ENCODE measurements around the gene MBLAC1. TPM values are rescaled to one million over a fixed set of nuclear protein-coding genes. Genes with fewer than 3 reads are reported as not detected.

The MBLAC1 gene
- total and polyA plus RNA-seq, 10 of the 15 experiments (the other 5 are each of a cell fraction or from before 2014, with no cell fraction given): 0.24 to 3.2 (median 1.8) TPM; not detected in 1

GRCh38 chr7:100163006-100163531 lies 36.3 kb downstream of the MBLAC1 start:
- Histone ChIP-seq H3K9ac (ENCODE audit: control insufficient read depth, insufficient read depth, low read length) (no peak overlapping the region), H2AFZ (ENCODE audit: control insufficient read depth, low read depth, low read length) (no peak overlapping the region), H3K79me2 (ENCODE audit: control insufficient read depth, insufficient read depth, low read length) (peaks cover 7% of the 10 kb centered on the region), H3K27ac (ENCODE audit: control insufficient read depth, insufficient read depth) (no peak overlapping the region), H3K4me3 (no peak overlapping the region), H3K27me3 (replicated peaks in 1 of 2; ENCODE audit: control insufficient read depth in 2 of 2, insufficient read depth in 2 of 2, low read length in 1 of 2) (peaks cover 0 to 5% of the 10 kb centered on the region in 2 experiments; a peak in 2 of 4 replicates), H3K36me3 (ENCODE audit: control insufficient read depth in 2 of 2, insufficient read depth in 2 of 2, low read length in 1 of 2) (no peaks in the 10 kb centered on the region), H3K9me3 (replicated peaks; ENCODE audit: control insufficient read depth, insufficient read depth, low read length) (no peaks in the 10 kb centered on the region), H4K20me1 (ENCODE audit: control insufficient read depth, insufficient read depth) (no peaks in the 10 kb centered on the region), H3K4me2 (ENCODE audit: control insufficient read depth, insufficient read depth) (no peak overlapping the region), H3K4me1 (ENCODE audit: control insufficient read depth, insufficient read depth, low read length) (peaks cover 15% of the 10 kb centered on the region)
- SMC1A ChIA-PET (ENCODE audit: uncharacterized antibody, unreplicated experiment): interaction anchor here (0.7 kb wide), 1 partner anchor 250 kb away, joined by 4 read pairs; no protein-coding TSS in a partner anchor
- CTCF ChIA-PET: interaction anchor here (0.7 to 0.9 kb wide), 2 partner anchors 17 to 30 kb away, joined by 3 read pairs; no protein-coding TSS in a partner anchor
- intact Hi-C loops (cut with micrococcal nuclease; ENCODE audit: unreplicated experiment): no loop called here
- RAD21 ChIA-PET (ENCODE audit: unreplicated experiment): interaction anchor here (0.8 to 1.2 kb wide), 2 partner anchors 30 to 34 kb away, joined by 4 to 6 read pairs; no protein-coding TSS in a partner anchor
- in situ Hi-C loops (cut with MboI): no loop called here
- TF ChIP-seq ZNF384 (IDR thresholded peaks at IDR 0.05; ENCODE audit: borderline replicate concordance, low read depth, low read length) (peak; percentile 46; the same call in 1 of the 2 replicates), USF1 (IDR thresholded peaks at IDR 0.05; ENCODE audit: borderline replicate concordance, extremely low read length, insufficient read depth, low read depth, low read length) (peak; percentile 60), CHD4 (IDR thresholded peaks at IDR 0.05) (no peak)
- FAIRE-seq (no peak), DNase-seq (ENCODE audit: low read depth, low spot score) (no peak), ATAC-seq (no peak)
- BruUV-seq (replicated peaks): no TSS peak
- POLR2A ChIA-PET: interaction anchor here (0.6 to 1.1 kb wide), 4 partner anchors 9 to 222 kb away, joined by 3 to 4 read pairs (median 4); no protein-coding TSS in a partner anchor
- 21% methylated on average over 6 of the region's 6 CpGs for WGBS (ENCODE audit: insufficient coverage, insufficient replicate concordance, low lambda C conversion rate, missing lambda C conversion rate)

- Histone ChIP-seq H3K4me2 (ENCODE audit: control insufficient read depth, insufficient read depth) (no peak overlapping the region), H3K9me3 (replicated peaks; ENCODE audit: control insufficient read depth, insufficient read depth, low read length) (no peaks in the 10 kb centered on the region), H3K4me3 (no peak overlapping the region), H3K27ac (ENCODE audit: control insufficient read depth, insufficient read depth) (no peak overlapping the region), H3K4me1 (ENCODE audit: control insufficient read depth, insufficient read depth, low read length) (peaks cover 23% of the 10 kb centered on the region), H4K20me1 (ENCODE audit: control insufficient read depth, insufficient read depth) (no peaks in the 10 kb centered on the region), H2AFZ (ENCODE audit: control insufficient read depth, low read depth, low read length) (no peak overlapping the region), H3K79me2 (ENCODE audit: control insufficient read depth, insufficient read depth, low read length) (no peaks in the 10 kb centered on the region), H3K9ac (ENCODE audit: control insufficient read depth, insufficient read depth, low read length) (no peak overlapping the region), H3K27me3 (replicated peaks in 1 of 2; ENCODE audit: control insufficient read depth in 2 of 2, insufficient read depth in 2 of 2, low read length in 1 of 2) (peaks cover 0 to 6% of the 10 kb centered on the region in 2 experiments; a peak in 2 of 4 replicates), H3K36me3 (ENCODE audit: control insufficient read depth in 2 of 2, insufficient read depth in 2 of 2, low read length in 1 of 2) (no peaks in the 10 kb centered on the region)
- in situ Hi-C loops (cut with MboI): no loop called here
- ChIA-PET CTCF (interaction anchor here (0.9 kb wide), 1 partner anchor 16 kb away, joined by 3 read pairs; no protein-coding TSS in a partner anchor), RAD21 (ENCODE audit: unreplicated experiment) (interaction anchor here (0.8 to 1.2 kb wide), 2 partner anchors 31 to 33 kb away, joined by 4 to 6 read pairs; no protein-coding TSS in a partner anchor), POLR2A (interaction anchor here (0.6 to 1.1 kb wide), 5 partner anchors 8 to 221 kb away, joined by 3 to 7 read pairs (median 4); no protein-coding TSS in a partner anchor), SMC1A (ENCODE audit: uncharacterized antibody, unreplicated experiment) (interaction anchor here (0.7 kb wide), 1 partner anchor 249 kb away, joined by 4 read pairs; no protein-coding TSS in a partner anchor)
- FAIRE-seq (no peak), DNase-seq (ENCODE audit: low read depth, low spot score) (no peak), ATAC-seq (no peak)
- TF ChIP-seq CUX1 (IDR thresholded peaks at IDR 0.05; ENCODE audit: insufficient replicate concordance, low read depth, low read length): no peak
- intact Hi-C loops (cut with micrococcal nuclease; ENCODE audit: unreplicated experiment): no loop called here
- 56% methylated on average over 5 of the region's 5 CpGs for WGBS (ENCODE audit: insufficient coverage, insufficient replicate concordance, low lambda C conversion rate, missing lambda C conversion rate)
- no TSS peak for BruUV-seq (replicated peaks)
Measured at GRCh38 chr7:100163871-100164270, 37.1 kb downstream of the MBLAC1 start.

Data from GM12878 (cell line).